CD4-positive, CD25-positive, alpha-beta regulatory T cell (primary cell): ENCODE measurements around the gene INTS15. TPM values are rescaled to one million over a fixed set of nuclear protein-coding genes. Genes with fewer than 3 reads are reported as not detected.
"Not testable (repeated sequence)": the region's sequence is repeated elsewhere in the genome, so short reads cannot be mapped to it uniquely, and the experiment has no call there.

Experiments
- ATAC-seq, 2 donors: fragments of 150-1000 bp; cut with Tn5 transposase; one replicate each; pipeline ENCODE4 v1.10.0; 2021; ENCODE audit warnings: low read depth in 2 of 2, moderate number of reproducible peaks in 2 of 2, moderate library complexity in 1 of 2
- DNase-seq, 3 donors: peaks; one replicate each; pipeline versions ENCODE4 v3.0.0 to v3.0.0-alpha.2; 2012 to 2022; ENCODE audit warnings: mixed read lengths in 1 of 3
- H3K27ac ChIP-seq: one replicate; pipeline ENCODE4 v1.7.0; 2013; ENCODE audit warnings: mild to moderate bottlenecking, low read length; ENCODE audit not compliant: insufficient read depth, poor library complexity, severe bottlenecking
- H3K27me3 ChIP-seq: one replicate; pipeline ENCODE4 v1.7.0; 2013; ENCODE audit warnings: low read length; ENCODE audit not compliant: control insufficient read depth, insufficient read depth
- H3K36me3 ChIP-seq: one replicate; pipeline ENCODE4 v1.7.0; 2013; ENCODE audit warnings: mild to moderate bottlenecking, low read length, moderate library complexity; ENCODE audit not compliant: control insufficient read depth, insufficient read depth
- H3K4me1 ChIP-seq: 2 replicates; pipeline ENCODE4 v1.7.0; 2013; ENCODE audit warnings: mild to moderate bottlenecking, low read length; ENCODE audit not compliant: insufficient read depth, control insufficient read depth, poor library complexity, severe bottlenecking
- H3K4me3 ChIP-seq: one replicate; pipeline ENCODE4 v1.7.0; 2013; ENCODE audit warnings: low read depth, mild to moderate bottlenecking, low read length, moderate library complexity
- H3K9me3 ChIP-seq, 2 experiments: 1 replicate in 1 of 2; 2 replicates in 1 of 2; pipeline ENCODE4 v1.7.0; 2013; ENCODE audit warnings: low read length in 2 of 2, mild to moderate bottlenecking in 1 of 2, moderate library complexity in 1 of 2; ENCODE audit not compliant: control insufficient read depth in 2 of 2
- H3K27ac Mint-ChIP-seq, 3 donors: one replicate each; pipeline ENCODE4 v1.8.0; 2020 to 2022; ENCODE audit warnings: mild to moderate bottlenecking in 3 of 3, mixed read lengths in 3 of 3, moderate library complexity in 2 of 3
- H3K27me3 Mint-ChIP-seq: one replicate; pipeline ENCODE4 v1.8.0; 2022; ENCODE audit warnings: mild to moderate bottlenecking, mixed read lengths
- H3K36me3 Mint-ChIP-seq: one replicate; pipeline ENCODE4 v1.8.0; 2020; ENCODE audit warnings: mixed read lengths
- H3K4me1 Mint-ChIP-seq, 4 donors: one replicate each; pipeline ENCODE4 v1.8.0; 2020 to 2022; ENCODE audit warnings: mixed read lengths in 4 of 4, mild to moderate bottlenecking in 1 of 4
- H3K4me3 Mint-ChIP-seq, 4 donors: one replicate each; pipeline ENCODE4 v1.8.0; 2020 to 2022; ENCODE audit warnings: mild to moderate bottlenecking in 4 of 4, mixed read lengths in 4 of 4, moderate library complexity in 3 of 4
- H3K9me3 Mint-ChIP-seq, 7 donors: one replicate each; pipeline ENCODE4 v1.8.0; 2020 to 2022; ENCODE audit warnings: mixed read lengths in 7 of 7, mild to moderate bottlenecking in 3 of 7, moderate library complexity in 2 of 7
- polyA plus RNA-seq, 4 donors: library from polyadenylated mRNA; unstranded; fragments of 300-500 nt; fragmentation: Illumina TruSeq; gene quantifications; one replicate each; pipeline ENCODE4 v1.2.3, GENCODE V29; 2021
- total RNA-seq: library from RNA; stranded (reverse); gene quantifications from one replicate; pipeline ENCODE4 v1.2.3, GENCODE V29; 2022

Gene INTS15
- total and polyA plus RNA-seq, 5 donors from 2014 or later = 28.3 to 50.1 (median 32.6) TPM

GRCh38 chr7:6623589-6624245, 33.9 kb downstream of the INTS15 start:
- Histone ChIP-seq H3K9me3 (no peaks in the 10 kb centered on the region), H3K27ac (peak overlapping the region; percentile 52), H3K27me3 (no peaks in the 10 kb centered on the region), H3K4me3 (peak overlapping the region; percentile 47), H3K36me3 (no peaks in the 10 kb centered on the region), H3K4me1 (peaks cover 21% of the 10 kb centered on the region)
- peak in 2 of 3 donors; percentile 31 to 63 for DNase-seq
- ATAC-seq = peak; percentile 46 to 49
- peak overlapping the region; percentile 91 to 94 (median 94) for H3K27ac Mint-ChIP-seq
- H3K4me3 Mint-ChIP-seq = peak overlapping the region; percentile 44 to 84 (median 62)
- H3K36me3 Mint-ChIP-seq = peaks cover 7% of the 10 kb centered on the region
- H3K9me3 Mint-ChIP-seq = no peaks in the 10 kb centered on the region
- H3K27me3 Mint-ChIP-seq = peaks cover 17% of the 10 kb centered on the region
- H3K4me1 Mint-ChIP-seq = peaks cover 14 to 51% (median 25%) of the 10 kb centered on the region in 4 donors

GRCh38 chr7:6624246-6624611, 34.4 kb downstream of the INTS15 start:
- Mint-ChIP-seq H3K27ac (peak overlapping the region; percentile 91 to 94 (median 94)), H3K4me3 (peak overlapping the region; percentile 44 to 84 (median 65)), H3K9me3 (no peaks in the 10 kb centered on the region), H3K27me3 (peaks cover 17% of the 10 kb centered on the region), H3K36me3 (peaks cover 7% of the 10 kb centered on the region), H3K4me1 (peaks cover 14 to 51% (median 25%) of the 10 kb centered on the region in 4 donors)
- Histone ChIP-seq H3K4me1 (peaks cover 21% of the 10 kb centered on the region), H3K27ac (peak overlapping the region; percentile 52), H3K36me3 (no peaks in the 10 kb centered on the region), H3K4me3 (peak overlapping the region; percentile 47), H3K9me3 (no peaks in the 10 kb centered on the region), H3K27me3 (no peaks in the 10 kb centered on the region)
- ATAC-seq (no peak), DNase-seq (no peak)

- Mint-ChIP-seq H3K27ac (peak overlapping the region in 1 of 3 donors; percentile 20), H3K9me3 (no peaks in the 10 kb centered on the region)
These were observed 38.2 kb downstream of the INTS15 start for GRCh38 chr7:6628045-6628444.

GRCh38 chr7:6630007-6630849, 40.4 kb downstream of the INTS15 start:
- H3K4me1 ChIP-seq = no peaks in the 10 kb centered on the region
- DNase-seq (no peak), ATAC-seq (no peak)
- Mint-ChIP-seq H3K36me3 (no peaks in the 10 kb centered on the region), H3K9me3 (no peaks in the 10 kb centered on the region), H3K27ac (peak overlapping the region in 1 of 3 donors; percentile 29), H3K4me1 (peaks cover 0 to 9% (median 0%) of the 10 kb centered on the region in 4 donors), H3K4me3 (peak overlapping the region in 1 of 4 donors; percentile 85), H3K27me3 (peaks cover 5% of the 10 kb centered on the region)
- H3K27me3 ChIP-seq = no peaks in the 10 kb centered on the region
- no peak overlapping the region for H3K4me3 ChIP-seq
- H3K27ac ChIP-seq = no peak overlapping the region
- H3K9me3 ChIP-seq = no peaks in the 10 kb centered on the region
- H3K36me3 ChIP-seq = no peaks in the 10 kb centered on the region

More at GRCh38 chr7:6628045-6628444, 38.2 kb downstream of the INTS15 start:
- Mint-ChIP-seq H3K4me1 (peaks cover 0 to 24% (median 8%) of the 10 kb centered on the region in 4 donors), H3K27me3 (peaks cover 5% of the 10 kb centered on the region), H3K4me3 (peak overlapping the region in 1 of 4 donors; percentile 68), H3K36me3 (no peaks in the 10 kb centered on the region)
- Histone ChIP-seq H3K27me3 (no peaks in the 10 kb centered on the region), H3K27ac (no peak overlapping the region), H3K36me3 (no peaks in the 10 kb centered on the region), H3K4me1 (peaks cover 14% of the 10 kb centered on the region), H3K4me3 (no peak overlapping the region), H3K9me3 (no peaks in the 10 kb centered on the region)
- DNase-seq (no peak), ATAC-seq (no peak)

- Histone ChIP-seq H3K4me3 (no peak overlapping the region), H3K4me1 (no peaks in the 10 kb centered on the region), H3K27ac (no peak overlapping the region), H3K36me3 (no peaks in the 10 kb centered on the region), H3K9me3 (no peaks in the 10 kb centered on the region), H3K27me3 (no peaks in the 10 kb centered on the region)
- ATAC-seq = no peak
- no peak for DNase-seq
- Mint-ChIP-seq H3K36me3 (no peaks in the 10 kb centered on the region), H3K9me3 (no peaks in the 10 kb centered on the region), H3K27me3 (peaks cover 5% of the 10 kb centered on the region), H3K4me3 (peak overlapping the region in 1 of 4 donors; percentile 45), H3K4me1 (peaks cover 0 to 10% (median 0%) of the 10 kb centered on the region in 4 donors), H3K27ac (peak overlapping the region in 1 of 3 donors; percentile 83)
These were observed 41.8 kb downstream of the INTS15 start for GRCh38 chr7:6631605-6632004.

GRCh38 chr7:6634021-6634420, 44.2 kb downstream of the INTS15 start:
- Mint-ChIP-seq H3K36me3 (peaks cover 5% of the 10 kb centered on the region), H3K27me3 (no peaks in the 10 kb centered on the region), H3K9me3 (no peaks in the 10 kb centered on the region), H3K4me3 (peak overlapping the region in 2 of 4 donors; percentile 19 to 40), H3K27ac (peak overlapping the region in 1 of 3 donors; percentile 28), H3K4me1 (peaks cover 0 to 22% (median 8%) of the 10 kb centered on the region in 4 donors)
- H3K4me1 ChIP-seq = peaks cover 15% of the 10 kb centered on the region
- H3K27ac ChIP-seq = no peak overlapping the region
- no peak for ATAC-seq
- no peak for DNase-seq
- no peaks in the 10 kb centered on the region for H3K27me3 ChIP-seq
- no peaks in the 10 kb centered on the region for H3K9me3 ChIP-seq
- no peak overlapping the region for H3K4me3 ChIP-seq
- no peaks in the 10 kb centered on the region for H3K36me3 ChIP-seq

GRCh38 chr7:6634971-6635370, 45.1 kb downstream of the INTS15 start:
- not testable (repeated sequence) for H3K27me3 ChIP-seq, ATAC-seq, H3K36me3 ChIP-seq, H3K9me3 Mint-ChIP-seq, H3K9me3 ChIP-seq, H3K27me3 Mint-ChIP-seq, H3K27ac ChIP-seq, H3K4me3 ChIP-seq, DNase-seq
- Mint-ChIP-seq H3K4me3 (peak overlapping the region in 3 of 4 donors; percentile 56 to 85 (median 74)), H3K27ac (peak overlapping the region in 1 of 3 donors; percentile 73), H3K4me1 (peaks cover 0 to 30% (median 15%) of the 10 kb centered on the region in 4 donors), H3K36me3 (peaks cover 11% of the 10 kb centered on the region)
- H3K4me1 ChIP-seq = peaks cover 23% of the 10 kb centered on the region
